Measurements from ENCODE around the gene GEMIN7.

DNA sequence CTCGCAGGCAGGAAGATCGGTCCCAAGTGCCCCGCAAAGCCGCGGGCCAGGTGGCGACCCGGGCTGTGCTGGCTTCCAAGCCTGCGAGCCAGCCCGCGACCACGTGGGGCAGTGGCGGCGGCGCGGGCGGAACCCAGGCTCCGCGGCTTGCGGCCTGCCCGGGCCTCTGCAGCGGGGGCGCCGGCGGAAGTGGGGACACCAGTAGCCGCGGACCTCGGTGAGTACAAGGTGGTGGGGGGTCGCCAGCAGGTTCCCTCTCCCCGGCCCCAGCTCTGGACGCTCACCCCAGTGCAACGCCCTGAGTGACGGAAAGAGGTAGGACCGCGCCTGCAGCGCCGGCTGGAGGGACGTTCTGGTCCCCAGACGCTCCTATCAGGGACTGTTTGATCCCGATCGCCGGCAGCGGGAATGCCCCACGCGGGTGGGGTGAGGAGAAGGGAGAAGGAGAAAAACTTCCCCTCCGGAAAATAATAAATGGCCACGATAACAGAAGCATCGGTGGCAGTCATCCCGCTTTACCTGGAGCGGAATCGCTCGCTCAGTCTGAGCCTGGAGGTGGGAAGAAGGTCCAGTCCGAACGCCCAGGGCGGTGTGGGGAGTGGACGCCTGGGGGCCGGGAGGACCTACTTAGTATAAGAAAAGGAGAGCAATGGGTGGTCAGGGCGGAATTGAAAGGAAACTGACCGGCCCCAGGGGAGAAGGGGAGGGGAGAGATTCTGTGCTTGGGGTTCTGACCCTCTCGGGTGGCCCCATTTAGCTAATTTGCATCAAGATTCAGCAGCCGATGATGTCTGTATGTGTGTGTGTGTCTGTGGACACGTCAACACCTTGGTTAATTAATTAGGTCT is at the start of gene GEMIN7:
- TF ChIP-seq ZNF24 (IDR thresholded peaks at IDR 0.05) (0 out of 2 replicates have a peak, but pooled peaks have one; percentile 42), HNRNPH1 (optimal IDR thresholded peaks at IDR 0.05; ENCODE audit: low read depth, low read length) (no peak)
